HG02763 (cell line): ENCODE results near the gene PIP5KL1.
"Not testable (repeated sequence)": the region's sequence is repeated elsewhere in the genome, so short reads cannot be mapped to it uniquely, and the experiment has no call there.

ENCODE experiments used
- ATAC-seq: cut with Tn5 transposase; IDR thresholded peaks from one replicate; pipeline ENCODE4 v1.9.1; 2021; ENCODE audit warnings: mild to moderate bottlenecking, moderate library complexity; ENCODE audit not compliant: unreplicated experiment

Gene PIP5KL1

GRCh38 chr9:127896395-127897192 is 34.0 kb downstream of the PIP5KL1 start:
- ATAC-seq: no peak

DNA sequence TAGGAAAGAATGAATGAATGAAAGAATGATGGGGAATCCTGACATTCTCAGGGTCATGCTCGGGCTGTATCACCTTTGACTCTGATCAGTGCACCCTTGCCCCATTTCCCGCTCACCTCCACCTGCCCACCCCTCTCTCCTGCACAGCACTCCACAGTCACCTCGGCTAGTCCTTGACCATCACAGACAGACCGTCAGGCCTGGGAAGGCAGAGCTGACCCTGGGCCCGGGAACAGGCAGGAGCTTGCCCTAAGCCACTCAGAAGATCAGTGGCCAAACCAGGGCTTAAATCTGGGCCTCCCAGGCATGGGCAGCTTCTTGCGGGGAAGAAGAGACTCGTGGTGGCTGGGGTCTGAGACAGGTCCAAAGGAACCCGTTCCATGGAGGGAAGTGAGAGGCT is 34.8 kb downstream of the PIP5KL1 start:
- ATAC-seq: no peak

DNA sequence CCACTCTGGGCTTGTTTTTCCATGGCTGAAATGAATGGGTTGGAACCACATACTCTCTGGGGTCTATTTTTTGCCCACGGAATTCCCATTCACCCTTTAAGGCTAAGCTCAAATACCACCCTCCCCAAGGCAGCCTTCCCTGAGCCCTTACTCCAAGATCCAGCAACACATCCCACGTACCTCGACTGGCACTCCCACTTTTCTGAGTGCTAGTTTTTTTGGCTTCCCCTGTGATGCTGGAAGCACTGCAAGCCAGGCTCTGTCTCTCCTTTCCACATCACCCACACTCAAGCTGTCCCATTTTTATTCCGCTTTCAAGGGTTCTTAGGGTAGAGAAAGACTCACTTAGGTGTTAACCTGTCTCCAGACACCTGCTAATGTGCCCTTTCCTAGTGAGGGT is 37.2 kb downstream of the PIP5KL1 start:
- ATAC-seq: no peak

- ATAC-seq: no peak
Observed at GRCh38 chr9:127892831-127893230, 37.7 kb downstream of the PIP5KL1 start.

GRCh38 chr9:127890053-127890452 is 40.5 kb downstream of the PIP5KL1 start:
- ATAC-seq: no peak

DNA sequence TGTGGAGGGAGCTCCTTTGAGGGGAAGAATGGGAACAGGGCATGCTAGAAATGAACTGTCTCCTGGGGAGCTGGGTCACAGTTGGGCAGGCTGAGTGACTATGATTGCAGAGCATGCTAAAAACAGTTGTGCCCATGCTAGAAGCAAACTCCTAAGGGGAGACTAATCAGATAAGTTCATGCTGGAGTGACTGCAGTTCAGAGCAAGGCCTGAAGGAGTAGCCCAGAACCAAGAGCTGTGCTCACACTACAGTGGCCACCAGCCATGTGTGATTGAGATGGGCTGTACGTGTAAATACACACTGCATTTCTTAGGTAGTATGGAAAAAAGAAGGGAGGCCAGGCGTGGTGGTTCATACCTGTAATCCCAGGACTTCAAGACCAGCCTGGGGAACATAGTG is 42.8 kb downstream of the PIP5KL1 start:
- no peak for ATAC-seq

GRCh38 chr9:127886401-127886972 is 44.1 kb downstream of the PIP5KL1 start:
- no peak for ATAC-seq

- no peak for ATAC-seq
Observed at GRCh38 chr9:127885508-127886281, 44.9 kb downstream of the PIP5KL1 start.

GRCh38 chr9:127884976-127885490 is 45.5 kb downstream of the PIP5KL1 start:
- ATAC-seq: no peak

- no peak for ATAC-seq
Observed at GRCh38 chr9:127884427-127884911, 46.1 kb downstream of the PIP5KL1 start.

- ATAC-seq: no peak
Observed at GRCh38 chr9:127883959-127884358, 46.6 kb downstream of the PIP5KL1 start.

DNA sequence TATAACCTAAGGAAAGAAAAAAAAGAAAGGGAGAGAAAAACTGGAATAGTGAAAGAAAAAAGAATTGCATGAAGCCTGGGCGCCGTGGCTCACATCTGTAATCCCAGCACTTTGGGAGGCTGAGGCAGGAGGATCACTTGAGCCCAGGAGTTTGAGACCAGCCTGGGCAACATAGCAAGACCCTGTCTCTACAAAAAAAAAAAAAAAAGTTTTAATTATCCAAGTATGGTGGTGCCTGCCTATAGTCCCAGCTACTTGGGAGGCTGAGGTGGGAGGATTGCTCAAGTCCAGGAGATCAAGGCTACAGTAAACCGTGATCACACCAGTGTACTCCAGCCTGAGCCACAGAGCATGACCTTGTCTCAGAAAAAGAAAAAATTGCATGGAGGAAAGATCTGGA is 48.9 kb downstream of the PIP5KL1 start:
- ATAC-seq: not testable (repeated sequence)

- ATAC-seq: no peak
Observed at GRCh38 chr9:127880143-127880542, 50.4 kb downstream of the PIP5KL1 start.

DNA sequence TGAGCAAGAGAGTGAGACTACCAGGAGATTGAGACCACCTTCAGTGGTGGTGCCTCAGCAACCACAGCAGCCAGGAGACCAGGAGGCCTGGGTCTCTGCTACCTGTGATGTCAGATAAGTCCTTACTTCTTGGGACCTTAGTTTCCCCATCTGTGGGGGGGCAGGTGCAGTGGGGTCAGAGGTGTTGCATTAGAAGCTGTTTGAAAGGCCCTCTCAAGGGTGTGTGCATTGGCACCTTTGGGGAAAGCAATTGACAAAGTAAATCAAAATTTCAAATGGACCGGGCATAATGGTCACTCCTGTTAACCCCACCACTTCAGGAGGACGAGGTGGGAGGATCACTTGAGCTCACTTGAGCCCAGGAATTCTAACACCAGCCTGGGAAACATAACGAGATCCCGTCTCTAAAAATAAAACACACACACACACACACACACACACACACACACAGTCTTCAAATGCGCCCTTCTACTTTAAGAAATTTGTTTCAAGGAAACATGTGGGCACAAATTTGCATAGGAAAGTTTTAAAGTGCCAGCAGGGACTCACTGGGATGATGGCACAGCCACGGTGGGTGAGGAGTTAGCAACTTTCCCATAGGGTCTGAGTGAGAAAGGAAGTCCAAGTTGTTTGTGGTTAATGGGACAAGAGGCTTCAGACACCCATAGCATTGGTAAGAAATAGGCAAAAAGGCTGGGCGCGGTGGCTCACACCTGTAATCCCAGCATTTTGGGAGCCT is 51.8 kb downstream of the PIP5KL1 start:
- no peak for ATAC-seq

DNA sequence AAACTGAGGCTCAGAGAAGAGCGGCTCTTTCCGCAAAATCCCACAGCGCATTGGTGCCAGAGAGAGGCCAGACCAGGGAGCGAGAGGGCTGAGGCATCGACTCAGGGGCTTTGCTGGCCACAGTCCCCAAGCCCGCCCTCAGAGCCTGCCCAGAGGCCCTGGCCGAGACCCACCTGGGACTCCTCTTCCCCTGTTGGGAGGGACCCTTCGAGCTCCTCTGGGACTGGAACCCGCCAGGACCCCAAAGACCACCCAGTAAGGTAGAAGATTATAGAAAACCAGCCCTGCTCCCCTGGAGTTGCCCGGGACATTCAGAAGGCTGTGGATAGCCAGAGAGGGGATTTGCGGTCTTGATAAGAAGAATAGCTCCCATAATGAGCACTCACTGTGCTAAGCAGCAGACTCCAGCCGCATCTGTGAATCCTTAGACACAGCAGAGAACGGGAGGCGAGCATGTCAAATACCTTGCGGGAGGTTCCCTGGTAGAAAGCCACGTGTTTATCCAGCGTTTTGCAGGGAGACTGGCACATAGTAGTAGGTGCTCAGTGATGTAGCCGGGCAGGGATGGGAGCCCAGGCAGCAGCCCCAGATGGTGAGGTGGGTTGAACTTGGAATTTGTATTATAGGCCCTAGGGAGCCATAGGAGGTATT is 52.5 kb downstream of the PIP5KL1 start:
- no peak for ATAC-seq

DNA sequence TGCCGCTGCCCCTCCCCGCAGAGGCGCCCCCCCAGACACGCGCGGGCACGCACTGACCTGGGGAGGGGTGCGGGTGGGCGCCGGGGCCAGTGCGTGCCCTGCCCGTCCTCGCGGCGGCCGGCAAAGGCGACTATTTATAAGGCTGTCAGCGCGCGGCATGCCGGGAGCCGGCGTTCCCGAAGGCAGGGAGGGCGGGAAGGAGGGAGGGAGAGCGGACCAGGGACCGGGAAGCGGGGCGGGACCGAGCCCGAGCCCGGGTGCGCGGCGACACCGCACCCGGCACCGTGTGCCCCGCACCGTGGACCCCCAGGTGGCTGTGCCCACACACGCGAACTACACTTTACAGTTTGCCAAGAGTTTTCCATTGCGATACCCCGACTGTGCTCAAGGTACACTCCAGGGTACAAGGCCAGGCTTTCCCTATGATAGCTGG is 53.0 kb downstream of the PIP5KL1 start, which contains the start of gene AK1:
AK1 (minus strand) TSS at position 110 of the 433 bp plus-strand sequence. CDS start 3,058 bp downstream, outside the sequence.
- ATAC-seq: no peak

GRCh38 chr9:127876764-127877562 is 53.6 kb downstream of the PIP5KL1 start:
- ATAC-seq: no peak

GRCh38 chr9:127876026-127876763 is 54.4 kb downstream of the PIP5KL1 start:
- ATAC-seq: no peak
